Body of pancreas (tissue), 4 donors: ENCODE data around the gene SLC16A12.
"Not testable (repeated sequence)": the region's sequence is repeated elsewhere in the genome, so short reads cannot be mapped to it uniquely, and the experiment has no call there.

Experiments
- POLR2A ChIP-seq, 3 donors: fragments of 450-650 bp; IDR thresholded peaks; one replicate each; pipeline ENCODE4 v1.6.1; 2016; ENCODE audit warnings: antibody characterized with exemption in 3 of 3, mild to moderate bottlenecking in 2 of 3
- TF ChIP-seq, protein P1 (sequence below), 7 experiments: fragments of 450-650 bp in 4 of 7; fragments of 200-600 bp in 3 of 7; sonication (generic) in 3 of 7; IDR thresholded peaks; one replicate each; pipeline ENCODE4 v1.5.1; 2016 to 2019; ENCODE audit warnings: antibody characterized with exemption in 7 of 7

DNA sequence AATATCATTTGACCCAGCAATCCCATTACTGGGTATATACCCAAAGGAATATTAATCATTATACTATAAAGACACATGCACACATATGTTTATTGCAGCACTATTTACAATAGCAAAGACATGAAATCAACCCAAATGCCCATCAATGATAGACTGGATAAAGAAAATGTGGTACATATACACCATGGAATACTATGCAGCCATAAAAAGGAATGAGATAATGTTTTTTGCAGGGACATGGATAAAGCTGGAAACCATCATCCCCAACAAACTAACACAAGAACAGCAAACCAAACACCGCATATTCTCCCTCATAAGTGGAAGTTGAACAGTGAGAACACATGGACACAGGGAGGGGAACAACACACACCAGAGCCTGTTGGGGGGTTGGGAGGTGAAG, 11.3 kb upstream of the SLC16A12 start:
- TF ChIP-seq, protein P1, sequence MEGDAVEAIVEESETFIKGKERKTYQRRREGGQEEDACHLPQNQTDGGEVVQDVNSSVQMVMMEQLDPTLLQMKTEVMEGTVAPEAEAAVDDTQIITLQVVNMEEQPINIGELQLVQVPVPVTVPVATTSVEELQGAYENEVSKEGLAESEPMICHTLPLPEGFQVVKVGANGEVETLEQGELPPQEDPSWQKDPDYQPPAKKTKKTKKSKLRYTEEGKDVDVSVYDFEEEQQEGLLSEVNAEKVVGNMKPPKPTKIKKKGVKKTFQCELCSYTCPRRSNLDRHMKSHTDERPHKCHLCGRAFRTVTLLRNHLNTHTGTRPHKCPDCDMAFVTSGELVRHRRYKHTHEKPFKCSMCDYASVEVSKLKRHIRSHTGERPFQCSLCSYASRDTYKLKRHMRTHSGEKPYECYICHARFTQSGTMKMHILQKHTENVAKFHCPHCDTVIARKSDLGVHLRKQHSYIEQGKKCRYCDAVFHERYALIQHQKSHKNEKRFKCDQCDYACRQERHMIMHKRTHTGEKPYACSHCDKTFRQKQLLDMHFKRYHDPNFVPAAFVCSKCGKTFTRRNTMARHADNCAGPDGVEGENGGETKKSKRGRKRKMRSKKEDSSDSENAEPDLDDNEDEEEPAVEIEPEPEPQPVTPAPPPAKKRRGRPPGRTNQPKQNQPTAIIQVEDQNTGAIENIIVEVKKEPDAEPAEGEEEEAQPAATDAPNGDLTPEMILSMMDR (IDR thresholded peaks at IDR 0.05): not testable (repeated sequence)
- TF ChIP-seq POLR2A (IDR thresholded peaks at IDR 0.05): not testable (repeated sequence)
